BE2C (cell line): ENCODE data around the gene PTCD1. TPM values are rescaled to one million over a fixed set of nuclear protein-coding genes. Genes with fewer than 3 reads are reported as not detected.
A peak's percentile ranks its signal among the peaks of the same experiment; 100 is the strongest.

Experiments
- DNase-seq: peaks from one replicate; pipeline ENCODE4 v3.0.0-alpha.2; 2020
- H3K27me3 ChIP-seq: fragments of 250-450 bp; sonication (Bioruptor Pico); 2 replicates; pipeline ENCODE4 v1.5.1; 2020; ENCODE audit warnings: mild to moderate bottlenecking
- H3K36me3 ChIP-seq: fragments of 250-450 bp; sonication (Bioruptor Pico); 2 replicates; pipeline ENCODE4 v1.5.1; 2020; ENCODE audit warnings: mild to moderate bottlenecking
- H3K4me1 ChIP-seq: fragments of 250-450 bp; sonication (Bioruptor Pico); 2 replicates; pipeline ENCODE4 v1.5.1; 2020
- H3K4me3 ChIP-seq: 2 replicates; pipeline ENCODE4 v1.5.1; 2011; ENCODE audit warnings: low read depth, low read length
- H3K9me3 ChIP-seq: fragments of 250-450 bp; sonication (Bioruptor Pico); 2 replicates; pipeline ENCODE4 v1.5.1; 2020
- polyA plus RNA-seq: library from polyadenylated mRNA; unstranded; fragments of >200 nt; gene quantifications from one replicate; pipeline ENCODE4 v1.2.1, GENCODE V29; 2012; ENCODE audit warnings: low read depth, missing spikeins; ENCODE audit not compliant: insufficient read length, insufficient read depth
- TF ChIP-seq, protein P1 (sequence below): IDR thresholded peaks from 2 replicates; pipeline ENCODE4 v1.5.1; 2012; ENCODE audit warnings: mild to moderate bottlenecking, low read depth, low read length

The PTCD1 gene, protein sequence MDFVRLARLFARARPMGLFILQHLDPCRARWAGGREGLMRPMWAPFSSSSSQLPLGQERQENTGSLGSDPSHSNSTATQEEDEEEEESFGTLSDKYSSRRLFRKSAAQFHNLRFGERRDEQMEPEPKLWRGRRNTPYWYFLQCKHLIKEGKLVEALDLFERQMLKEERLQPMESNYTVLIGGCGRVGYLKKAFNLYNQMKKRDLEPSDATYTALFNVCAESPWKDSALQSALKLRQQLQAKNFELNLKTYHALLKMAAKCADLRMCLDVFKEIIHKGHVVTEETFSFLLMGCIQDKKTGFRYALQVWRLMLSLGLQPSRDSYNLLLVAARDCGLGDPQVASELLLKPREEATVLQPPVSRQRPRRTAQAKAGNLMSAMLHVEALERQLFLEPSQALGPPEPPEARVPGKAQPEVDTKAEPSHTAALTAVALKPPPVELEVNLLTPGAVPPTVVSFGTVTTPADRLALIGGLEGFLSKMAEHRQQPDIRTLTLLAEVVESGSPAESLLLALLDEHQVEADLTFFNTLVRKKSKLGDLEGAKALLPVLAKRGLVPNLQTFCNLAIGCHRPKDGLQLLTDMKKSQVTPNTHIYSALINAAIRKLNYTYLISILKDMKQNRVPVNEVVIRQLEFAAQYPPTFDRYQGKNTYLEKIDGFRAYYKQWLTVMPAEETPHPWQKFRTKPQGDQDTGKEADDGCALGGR
- polyA plus RNA-seq = 22.4 TPM

DNA sequence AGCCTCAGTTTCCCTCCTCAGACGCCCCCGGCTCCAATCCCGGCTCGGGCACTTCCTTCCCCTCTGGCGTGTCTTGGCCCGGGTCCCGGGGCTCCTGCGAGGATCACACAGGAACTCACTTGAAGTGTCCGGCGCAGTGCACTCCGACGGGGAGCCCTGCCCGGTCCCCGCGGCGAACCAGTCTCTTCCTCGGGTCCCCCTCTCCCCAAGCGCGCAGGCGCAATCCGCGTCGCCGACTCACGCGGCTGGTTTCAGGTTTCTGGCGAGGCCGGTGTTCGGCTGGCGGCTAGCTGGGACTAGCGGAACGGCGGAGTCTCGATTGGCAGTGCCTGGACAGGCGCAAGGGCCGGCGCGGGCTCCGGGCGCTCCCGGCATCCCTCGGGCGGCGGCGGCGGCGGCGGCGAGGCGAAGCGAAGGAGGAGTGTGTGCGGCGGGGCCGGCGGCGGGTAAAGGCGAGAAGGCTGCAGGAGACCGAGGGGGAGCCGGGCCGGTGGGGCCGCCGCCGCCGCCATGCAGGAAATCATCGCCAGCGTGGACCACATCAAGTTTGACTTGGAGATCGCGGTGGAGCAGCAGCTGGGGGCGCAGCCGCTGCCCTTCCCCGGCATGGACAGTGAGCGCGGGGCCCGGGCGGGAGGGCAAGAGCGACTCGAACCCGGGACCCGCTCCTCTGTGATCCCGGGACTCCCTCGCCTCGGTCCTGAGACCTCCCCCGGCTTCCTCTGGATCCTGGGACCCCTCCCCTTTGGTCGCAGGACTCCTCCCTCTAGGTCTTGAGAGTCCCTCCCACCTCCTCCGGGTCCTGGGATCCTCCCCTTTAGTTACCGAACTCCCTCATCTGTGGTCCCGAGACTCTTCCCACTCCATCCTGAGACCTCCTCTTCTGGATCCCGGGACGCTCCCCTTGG lies at the start of gene PTCD1, which contains the start of gene CPSF4:
PTCD1 (minus strand) TSS at position 226 of the 908 bp plus-strand sequence. CDS start 3,556 bp downstream, outside the sequence.
CPSF4 (plus strand) TSS at position 371 of the 908 bp plus-strand sequence; CDS start at position 511, 140 bp downstream.
- Histone ChIP-seq H3K4me3 (peak within 1 kb of the TSS; percentile 84), H3K36me3 (peaks cover 45% of the 10 kb centered on the region), H3K9me3 (no peaks in the 10 kb centered on the region), H3K4me1 (no peaks in the 10 kb centered on the region; the same call in 1 of the 2 replicates), H3K27me3 (no peaks in the 10 kb centered on the region)
- peak; percentile 97 for DNase-seq
- TF ChIP-seq, protein P1, sequence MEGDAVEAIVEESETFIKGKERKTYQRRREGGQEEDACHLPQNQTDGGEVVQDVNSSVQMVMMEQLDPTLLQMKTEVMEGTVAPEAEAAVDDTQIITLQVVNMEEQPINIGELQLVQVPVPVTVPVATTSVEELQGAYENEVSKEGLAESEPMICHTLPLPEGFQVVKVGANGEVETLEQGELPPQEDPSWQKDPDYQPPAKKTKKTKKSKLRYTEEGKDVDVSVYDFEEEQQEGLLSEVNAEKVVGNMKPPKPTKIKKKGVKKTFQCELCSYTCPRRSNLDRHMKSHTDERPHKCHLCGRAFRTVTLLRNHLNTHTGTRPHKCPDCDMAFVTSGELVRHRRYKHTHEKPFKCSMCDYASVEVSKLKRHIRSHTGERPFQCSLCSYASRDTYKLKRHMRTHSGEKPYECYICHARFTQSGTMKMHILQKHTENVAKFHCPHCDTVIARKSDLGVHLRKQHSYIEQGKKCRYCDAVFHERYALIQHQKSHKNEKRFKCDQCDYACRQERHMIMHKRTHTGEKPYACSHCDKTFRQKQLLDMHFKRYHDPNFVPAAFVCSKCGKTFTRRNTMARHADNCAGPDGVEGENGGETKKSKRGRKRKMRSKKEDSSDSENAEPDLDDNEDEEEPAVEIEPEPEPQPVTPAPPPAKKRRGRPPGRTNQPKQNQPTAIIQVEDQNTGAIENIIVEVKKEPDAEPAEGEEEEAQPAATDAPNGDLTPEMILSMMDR = no peak

DNA sequence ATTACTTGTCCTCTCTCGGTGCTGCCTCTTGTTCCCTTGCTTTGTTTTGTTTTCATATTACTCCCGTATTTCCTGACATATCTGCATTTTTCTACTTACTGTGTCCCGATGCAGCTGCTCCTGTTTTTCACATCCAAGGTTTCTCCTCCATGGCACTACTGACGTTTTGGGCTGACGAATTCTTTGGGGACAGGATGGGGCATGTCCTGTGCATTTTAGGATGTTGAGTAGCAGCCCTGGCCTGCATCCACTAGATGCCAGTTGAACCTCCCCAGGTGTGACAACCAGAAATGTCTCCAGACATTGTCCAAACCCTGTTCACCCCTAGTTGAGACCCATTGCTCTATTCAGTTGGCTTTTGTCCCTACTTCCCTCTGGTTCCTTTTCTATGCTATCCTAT lies 46.5 kb upstream of the PTCD1 start:
- H3K36me3 ChIP-seq = peaks cover 14% of the 10 kb centered on the region

DNA sequence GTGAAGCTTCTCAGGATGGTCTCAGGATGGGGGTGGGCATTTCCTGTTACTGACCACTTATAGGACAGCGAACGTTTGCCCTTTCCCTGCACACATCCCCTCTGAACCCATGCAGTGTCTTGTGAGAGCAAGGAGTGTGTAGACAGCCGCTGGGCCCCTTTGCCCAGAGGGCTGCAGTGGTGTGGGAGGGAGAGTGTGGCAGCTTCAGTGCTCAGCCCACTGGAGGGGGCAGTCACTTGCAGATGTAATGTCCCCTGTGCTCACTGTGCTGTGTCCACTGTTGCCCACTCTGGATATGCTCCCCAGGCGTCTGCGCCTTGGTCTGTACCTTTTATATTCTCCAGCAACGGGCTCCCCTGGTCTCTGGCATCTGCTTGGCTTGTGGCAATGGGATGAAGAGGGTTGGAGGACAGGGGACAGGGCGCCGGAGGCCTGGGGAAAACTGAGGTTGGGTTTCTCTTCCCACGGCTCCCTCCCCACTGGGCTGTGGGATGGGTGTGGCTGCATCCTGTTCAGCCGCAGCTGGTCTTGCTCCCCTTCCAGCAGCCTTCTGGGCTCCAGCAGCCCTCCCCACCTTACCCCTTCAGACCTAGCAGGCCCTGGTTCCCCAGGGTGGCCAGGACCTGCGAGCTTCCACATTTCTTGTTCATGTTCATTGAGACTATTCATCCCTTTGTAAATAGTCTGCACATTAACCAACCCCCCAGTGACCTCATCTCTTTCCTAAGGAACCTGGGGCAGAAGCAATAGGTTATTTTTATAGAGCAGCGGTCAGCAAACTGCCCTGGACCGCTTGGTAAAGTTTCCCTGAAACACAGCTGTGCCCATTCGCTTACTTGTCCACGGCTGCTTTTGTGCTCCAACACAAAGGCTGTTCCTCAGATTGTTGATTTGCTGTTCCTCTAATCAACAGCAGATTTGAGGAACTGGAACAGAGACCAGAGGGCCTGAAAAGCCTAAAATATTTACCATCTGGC lies 40.2 kb upstream of the PTCD1 start:
- TF ChIP-seq, protein P1 = no peak
- Histone ChIP-seq H3K9me3 (no peaks in the 10 kb centered on the region), H3K27me3 (no peaks in the 10 kb centered on the region), H3K4me1 (no peaks in the 10 kb centered on the region; the same call in 1 of the 2 replicates), H3K36me3 (peaks cover 23% of the 10 kb centered on the region), H3K4me3 (no peak overlapping the region)
- DNase-seq = no peak

More for the DNA sequence above, 46.5 kb upstream of the PTCD1 start:
- no peak overlapping the region for H3K4me3 ChIP-seq
- no peaks in the 10 kb centered on the region for H3K4me1 ChIP-seq
- H3K9me3 ChIP-seq = no peaks in the 10 kb centered on the region
- TF ChIP-seq, protein P1 = no peak
- no peaks in the 10 kb centered on the region for H3K27me3 ChIP-seq
- DNase-seq = no peak

DNA sequence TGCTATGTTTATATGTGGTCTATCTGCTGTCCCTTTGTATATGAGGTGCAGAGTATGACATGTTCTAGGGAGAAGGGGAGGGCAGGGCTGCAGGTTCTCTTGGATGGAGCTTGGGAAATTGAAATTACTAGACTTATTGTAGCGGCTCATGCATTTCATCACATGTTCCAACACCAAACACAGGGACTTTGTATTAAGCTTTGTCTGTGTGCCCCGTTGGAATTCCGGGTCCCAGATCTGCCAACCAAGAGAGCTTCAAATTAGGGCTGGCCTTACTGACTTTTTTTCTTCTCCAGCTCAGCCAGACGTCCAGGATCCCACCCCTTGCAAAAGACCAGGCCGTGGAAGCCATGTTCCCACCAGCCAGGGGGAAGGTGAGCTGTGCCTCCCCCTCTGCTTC lies 37.5 kb upstream of the PTCD1 start:
- no peak overlapping the region for H3K4me3 ChIP-seq
- TF ChIP-seq, protein P1 = no peak

DNA sequence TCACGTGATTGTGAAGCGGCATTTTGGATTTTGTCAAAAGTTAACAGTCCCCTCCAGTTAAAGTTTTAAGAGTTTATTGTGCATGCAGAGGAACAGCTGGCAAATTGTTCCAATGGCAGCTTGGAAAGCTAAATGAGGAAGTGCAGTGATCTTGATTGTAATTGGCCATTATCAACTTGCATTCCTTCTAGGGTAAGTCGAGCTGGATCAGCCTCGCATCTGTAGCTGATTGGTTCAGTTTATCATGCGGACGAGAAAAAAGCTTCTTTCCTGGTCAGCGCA lies 34.7 kb upstream of the PTCD1 start:
- Histone ChIP-seq H3K4me1 (no peaks in the 10 kb centered on the region; the same call in 1 of the 2 replicates), H3K36me3 (peaks cover 6% of the 10 kb centered on the region), H3K27me3 (no peaks in the 10 kb centered on the region), H3K9me3 (no peaks in the 10 kb centered on the region), H3K4me3 (peak overlapping the region; percentile 92)
- TF ChIP-seq, protein P1 = no peak
- DNase-seq = no peak

More for the DNA sequence above, 37.5 kb upstream of the PTCD1 start:
- DNase-seq = no peak
- H3K27me3 ChIP-seq = no peaks in the 10 kb centered on the region
- H3K36me3 ChIP-seq = peaks cover 19% of the 10 kb centered on the region
- H3K4me1 ChIP-seq = no peaks in the 10 kb centered on the region; the same call in 1 of the 2 replicates
- no peaks in the 10 kb centered on the region for H3K9me3 ChIP-seq
